Stomach (tissue), 4 donors: ENCODE results near the gene ZNF219.

Source experiments
- EP300 ChIP-seq: sonication (generic); formaldehyde crosslinking; IDR thresholded peaks from one replicate; pipeline ENCODE4 v1.6.1; 2017; ENCODE audit warnings: antibody characterized with exemption
- POLR2A ChIP-seq, 4 donors: fragments of 450-650 bp; IDR thresholded peaks; one replicate each; pipeline ENCODE4 v1.6.1; 2016; ENCODE audit warnings: antibody characterized with exemption in 4 of 4, control low read depth in 2 of 4, mild to moderate bottlenecking in 1 of 4, moderate library complexity in 1 of 4
- POLR2AphosphoS5 ChIP-seq, 3 donors: sonication (generic); formaldehyde crosslinking; IDR thresholded peaks; one replicate each; pipeline ENCODE4 v1.6.1; 2016; ENCODE audit warnings: antibody characterized with exemption in 3 of 3
- TF ChIP-seq, protein P1 (sequence below), 7 experiments: fragments of 450-650 bp in 4 of 7; fragments of 200-600 bp in 3 of 7; sonication (generic) in 3 of 7; IDR thresholded peaks; one replicate each; pipeline ENCODE4 v1.5.1; 2016 to 2019; ENCODE audit warnings: antibody characterized with exemption in 7 of 7, control low read depth in 2 of 7, mild to moderate bottlenecking in 1 of 7

DNA sequence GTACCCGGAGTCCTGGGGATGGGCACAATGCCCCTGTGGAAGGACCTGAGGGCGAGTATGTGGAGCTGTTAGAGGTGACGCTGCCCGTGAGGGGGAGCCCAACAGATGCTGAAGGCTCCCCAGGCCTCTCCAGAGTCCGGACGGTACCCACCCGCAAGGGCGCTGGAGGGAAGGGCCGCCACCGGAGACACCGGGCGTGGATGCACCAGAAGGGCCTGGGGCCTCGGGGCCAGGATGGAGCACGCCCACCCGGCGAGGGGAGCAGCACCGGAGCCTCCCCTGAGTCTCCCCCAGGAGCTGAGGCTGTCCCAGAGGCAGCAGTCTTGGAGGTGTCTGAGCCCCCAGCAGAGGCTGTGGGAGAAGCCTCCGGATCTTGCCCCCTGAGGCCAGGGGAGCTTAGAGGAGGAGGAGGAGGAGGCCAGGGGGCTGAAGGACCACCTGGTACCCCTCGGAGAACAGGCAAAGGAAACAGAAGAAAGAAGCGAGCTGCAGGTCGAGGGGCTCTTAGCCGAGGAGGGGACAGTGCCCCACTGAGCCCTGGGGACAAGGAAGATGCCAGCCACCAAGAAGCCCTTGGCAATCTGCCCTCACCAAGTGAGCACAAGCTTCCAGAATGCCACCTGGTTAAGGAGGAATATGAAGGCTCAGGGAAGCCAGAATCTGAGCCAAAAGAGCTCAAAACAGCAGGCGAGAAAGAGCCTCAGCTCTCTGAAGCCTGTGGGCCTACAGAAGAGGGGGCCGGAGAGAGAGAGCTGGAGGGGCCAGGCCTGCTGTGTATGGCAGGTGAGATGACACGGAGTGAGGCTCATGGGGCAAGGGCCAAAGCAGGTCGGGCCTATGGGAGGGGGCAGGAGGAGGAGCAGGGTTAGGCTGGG, 23.8 kb downstream of the ZNF219 start:
- TF ChIP-seq, protein P1, sequence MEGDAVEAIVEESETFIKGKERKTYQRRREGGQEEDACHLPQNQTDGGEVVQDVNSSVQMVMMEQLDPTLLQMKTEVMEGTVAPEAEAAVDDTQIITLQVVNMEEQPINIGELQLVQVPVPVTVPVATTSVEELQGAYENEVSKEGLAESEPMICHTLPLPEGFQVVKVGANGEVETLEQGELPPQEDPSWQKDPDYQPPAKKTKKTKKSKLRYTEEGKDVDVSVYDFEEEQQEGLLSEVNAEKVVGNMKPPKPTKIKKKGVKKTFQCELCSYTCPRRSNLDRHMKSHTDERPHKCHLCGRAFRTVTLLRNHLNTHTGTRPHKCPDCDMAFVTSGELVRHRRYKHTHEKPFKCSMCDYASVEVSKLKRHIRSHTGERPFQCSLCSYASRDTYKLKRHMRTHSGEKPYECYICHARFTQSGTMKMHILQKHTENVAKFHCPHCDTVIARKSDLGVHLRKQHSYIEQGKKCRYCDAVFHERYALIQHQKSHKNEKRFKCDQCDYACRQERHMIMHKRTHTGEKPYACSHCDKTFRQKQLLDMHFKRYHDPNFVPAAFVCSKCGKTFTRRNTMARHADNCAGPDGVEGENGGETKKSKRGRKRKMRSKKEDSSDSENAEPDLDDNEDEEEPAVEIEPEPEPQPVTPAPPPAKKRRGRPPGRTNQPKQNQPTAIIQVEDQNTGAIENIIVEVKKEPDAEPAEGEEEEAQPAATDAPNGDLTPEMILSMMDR (IDR thresholded peaks at IDR 0.05), result no peak
- no peak for TF ChIP-seq POLR2A (IDR thresholded peaks at IDR 0.05)
- no peak for TF ChIP-seq EP300
- TF ChIP-seq POLR2AphosphoS5 (IDR thresholded peaks at IDR 0.05), result no peak
